AG09309 (cell line): ENCODE data around the gene EFNA3.
A peak's percentile ranks its signal among the peaks of the same experiment; 100 is the strongest.

Source experiments
- DNase-seq: peaks from one replicate; pipeline ENCODE4 v3.0.0-alpha.2; 2010; ENCODE audit warnings: low read depth
- H3K4me3 ChIP-seq: 2 replicates; pipeline ENCODE4 v1.5.1; 2011; ENCODE audit warnings: mild to moderate bottlenecking, low read depth, low read length, moderate library complexity; ENCODE audit not compliant: control insufficient read depth
- CTCF ChIP-seq: IDR thresholded peaks from 2 replicates; pipeline ENCODE4 v1.5.1; 2011; ENCODE audit warnings: mild to moderate bottlenecking, low read depth, low read length, inconsistent platforms; ENCODE audit not compliant: insufficient read depth, control insufficient read depth; ENCODE audit errors: missing control alignments

Gene EFNA3

GRCh38 chr1:155078469-155079209, at the start of gene EFNA3:
EFNA3 (plus strand) TSS chr1:155078837; CDS start chr1:155078942, 105 bp downstream.
- DNase-seq, result no peak
- peak within 1 kb of the TSS; percentile 28 for H3K4me3 ChIP-seq
- TF ChIP-seq CTCF, result no peak

GRCh38 chr1:155029513-155030242, 49.0 kb upstream of the EFNA3 start:
- TF ChIP-seq CTCF, result no peak
- no peak for DNase-seq
- H3K4me3 ChIP-seq, result no peak overlapping the region

- no peak for DNase-seq
- no peak overlapping the region for H3K4me3 ChIP-seq
- TF ChIP-seq CTCF, result no peak
These were observed 48.3 kb upstream of the EFNA3 start for GRCh38 chr1:155030243-155030795.

- no peak overlapping the region for H3K4me3 ChIP-seq
These were observed 47.7 kb upstream of the EFNA3 start for GRCh38 chr1:155030899-155031298.

GRCh38 chr1:155032886-155033285, 45.8 kb upstream of the EFNA3 start:
- DNase-seq, result no peak
- no peak overlapping the region for H3K4me3 ChIP-seq

More at GRCh38 chr1:155030899-155031298, 47.7 kb upstream of the EFNA3 start:
- DNase-seq, result no peak
- TF ChIP-seq CTCF, result no peak

More at GRCh38 chr1:155032886-155033285, 45.8 kb upstream of the EFNA3 start:
- TF ChIP-seq CTCF, result no peak
